Ishikawa (cell line): ENCODE results near the gene OR2H1.

Experiments
- CEBPB ChIP-seq: IDR thresholded peaks from 2 replicates; pipeline ENCODE4 v1.6.1; 2012
- CREB1 ChIP-seq: IDR thresholded peaks from 2 replicates; pipeline ENCODE4 v1.6.1; 2012; ENCODE audit warnings: low read depth
- EGR1 ChIP-seq: IDR thresholded peaks from 2 replicates; pipeline ENCODE4 v1.6.1; 2012
- EP300 ChIP-seq: IDR thresholded peaks from 2 replicates; pipeline ENCODE4 v1.6.1; 2012; ENCODE audit warnings: borderline replicate concordance
- FOXM1 ChIP-seq: IDR thresholded peaks from 2 replicates; pipeline ENCODE4 v1.6.1; 2012; ENCODE audit warnings: low read depth, borderline replicate concordance
- NFIC ChIP-seq: IDR thresholded peaks from 2 replicates; pipeline ENCODE4 v1.6.1; 2012
- RAD21 ChIP-seq: IDR thresholded peaks from 2 replicates; pipeline ENCODE4 v1.6.1; 2012; ENCODE audit warnings: low read depth
- TAF1 ChIP-seq: IDR thresholded peaks from 2 replicates; pipeline ENCODE4 v1.6.1; 2012; ENCODE audit warnings: low read depth, mild to moderate bottlenecking
- TCF12 ChIP-seq: IDR thresholded peaks from 2 replicates; pipeline ENCODE4 v1.6.1; 2012; ENCODE audit warnings: low read depth
- TEAD4 ChIP-seq: IDR thresholded peaks from 2 replicates; pipeline ENCODE4 v1.6.1; 2012
- YY1 ChIP-seq: IDR thresholded peaks from 2 replicates; pipeline ENCODE4 v1.6.1; 2012; ENCODE audit warnings: low read depth
- ZBTB7A ChIP-seq: IDR thresholded peaks from 2 replicates; pipeline ENCODE4 v1.6.1; 2012; ENCODE audit warnings: low read depth
- TF ChIP-seq, protein P1 (sequence below): IDR thresholded peaks from 2 replicates; pipeline ENCODE4 v1.6.1; 2012; ENCODE audit warnings: low read depth, mild to moderate bottlenecking
- TF ChIP-seq, protein P2 (sequence below): IDR thresholded peaks from 2 replicates; pipeline ENCODE4 v1.6.1; 2012
- TF ChIP-seq, protein P3 (sequence below): IDR thresholded peaks from 2 replicates; pipeline ENCODE4 v1.6.1; 2012

OR2H1 gene

DNA sequence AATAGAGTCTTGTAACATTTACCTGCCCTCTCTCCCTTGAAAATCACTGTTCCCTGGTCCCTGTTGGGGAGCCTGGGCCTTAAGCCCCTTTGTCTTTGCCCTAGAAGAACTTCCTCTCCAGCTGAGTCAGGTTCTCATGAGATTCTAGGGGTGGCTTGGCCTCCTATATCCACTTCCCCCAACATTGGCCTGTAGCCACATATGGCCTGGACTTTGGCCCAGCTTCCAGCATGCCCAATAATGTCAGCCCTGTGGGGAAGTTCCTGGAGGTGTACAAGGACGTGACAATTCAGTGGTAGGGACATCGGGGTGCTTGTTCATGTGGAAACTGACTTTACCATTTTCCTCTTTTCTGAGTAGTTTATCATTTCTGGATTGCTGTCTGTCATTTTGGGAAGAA lies 48.0 kb downstream of the OR2H1 start:
- TF ChIP-seq, protein P1, sequence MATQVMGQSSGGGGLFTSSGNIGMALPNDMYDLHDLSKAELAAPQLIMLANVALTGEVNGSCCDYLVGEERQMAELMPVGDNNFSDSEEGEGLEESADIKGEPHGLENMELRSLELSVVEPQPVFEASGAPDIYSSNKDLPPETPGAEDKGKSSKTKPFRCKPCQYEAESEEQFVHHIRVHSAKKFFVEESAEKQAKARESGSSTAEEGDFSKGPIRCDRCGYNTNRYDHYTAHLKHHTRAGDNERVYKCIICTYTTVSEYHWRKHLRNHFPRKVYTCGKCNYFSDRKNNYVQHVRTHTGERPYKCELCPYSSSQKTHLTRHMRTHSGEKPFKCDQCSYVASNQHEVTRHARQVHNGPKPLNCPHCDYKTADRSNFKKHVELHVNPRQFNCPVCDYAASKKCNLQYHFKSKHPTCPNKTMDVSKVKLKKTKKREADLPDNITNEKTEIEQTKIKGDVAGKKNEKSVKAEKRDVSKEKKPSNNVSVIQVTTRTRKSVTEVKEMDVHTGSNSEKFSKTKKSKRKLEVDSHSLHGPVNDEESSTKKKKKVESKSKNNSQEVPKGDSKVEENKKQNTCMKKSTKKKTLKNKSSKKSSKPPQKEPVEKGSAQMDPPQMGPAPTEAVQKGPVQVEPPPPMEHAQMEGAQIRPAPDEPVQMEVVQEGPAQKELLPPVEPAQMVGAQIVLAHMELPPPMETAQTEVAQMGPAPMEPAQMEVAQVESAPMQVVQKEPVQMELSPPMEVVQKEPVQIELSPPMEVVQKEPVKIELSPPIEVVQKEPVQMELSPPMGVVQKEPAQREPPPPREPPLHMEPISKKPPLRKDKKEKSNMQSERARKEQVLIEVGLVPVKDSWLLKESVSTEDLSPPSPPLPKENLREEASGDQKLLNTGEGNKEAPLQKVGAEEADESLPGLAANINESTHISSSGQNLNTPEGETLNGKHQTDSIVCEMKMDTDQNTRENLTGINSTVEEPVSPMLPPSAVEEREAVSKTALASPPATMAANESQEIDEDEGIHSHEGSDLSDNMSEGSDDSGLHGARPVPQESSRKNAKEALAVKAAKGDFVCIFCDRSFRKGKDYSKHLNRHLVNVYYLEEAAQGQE: no peak
- TF ChIP-seq FOXM1 (no peak), EGR1 (no peak), TAF1 (no peak), CREB1 (no peak)

GRCh38 chr6:29505808-29506207 lies 48.9 kb downstream of the OR2H1 start:
- no peak for TF ChIP-seq YY1
- TF ChIP-seq, protein P2, sequence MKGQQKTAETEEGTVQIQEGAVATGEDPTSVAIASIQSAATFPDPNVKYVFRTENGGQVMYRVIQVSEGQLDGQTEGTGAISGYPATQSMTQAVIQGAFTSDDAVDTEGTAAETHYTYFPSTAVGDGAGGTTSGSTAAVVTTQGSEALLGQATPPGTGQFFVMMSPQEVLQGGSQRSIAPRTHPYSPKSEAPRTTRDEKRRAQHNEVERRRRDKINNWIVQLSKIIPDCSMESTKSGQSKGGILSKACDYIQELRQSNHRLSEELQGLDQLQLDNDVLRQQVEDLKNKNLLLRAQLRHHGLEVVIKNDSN: no peak
- TF ChIP-seq NFIC: no peak
- no peak for TF ChIP-seq TCF12
- no peak for TF ChIP-seq CEBPB
- TF ChIP-seq, protein P1: no peak
- TF ChIP-seq ZBTB7A: no peak
- no peak for TF ChIP-seq FOXM1
- no peak for TF ChIP-seq EGR1
- no peak for TF ChIP-seq EP300
- TF ChIP-seq, protein P3, sequence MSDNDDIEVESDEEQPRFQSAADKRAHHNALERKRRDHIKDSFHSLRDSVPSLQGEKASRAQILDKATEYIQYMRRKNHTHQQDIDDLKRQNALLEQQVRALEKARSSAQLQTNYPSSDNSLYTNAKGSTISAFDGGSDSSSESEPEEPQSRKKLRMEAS: no peak
- no peak for TF ChIP-seq RAD21
- TF ChIP-seq TAF1: no peak

GRCh38 chr6:29506446-29507067 lies 49.6 kb downstream of the OR2H1 start:
- TF ChIP-seq TEAD4: no peak
- TF ChIP-seq ZBTB7A: no peak
- TF ChIP-seq, protein P2: no peak
- TF ChIP-seq CREB1: no peak
- TF ChIP-seq FOXM1: no peak
- TF ChIP-seq NFIC: no peak
- TF ChIP-seq EGR1: no peak
- TF ChIP-seq, protein P1: no peak
- TF ChIP-seq YY1: no peak
- TF ChIP-seq CEBPB: no peak
- no peak for TF ChIP-seq TAF1
- TF ChIP-seq EP300: no peak
- no peak for TF ChIP-seq TCF12
- TF ChIP-seq RAD21: no peak
- TF ChIP-seq, protein P3: no peak

- no peak for TF ChIP-seq EP300
- no peak for TF ChIP-seq EGR1
- no peak for TF ChIP-seq TAF1
- TF ChIP-seq, protein P3: no peak
- TF ChIP-seq NFIC: no peak
- no peak for TF ChIP-seq YY1
- TF ChIP-seq ZBTB7A: no peak
- TF ChIP-seq, protein P2: no peak
- TF ChIP-seq, protein P1: no peak
- TF ChIP-seq TEAD4: no peak
- TF ChIP-seq RAD21: no peak
- no peak for TF ChIP-seq TCF12
- TF ChIP-seq CREB1: no peak
- no peak for TF ChIP-seq CEBPB
- no peak for TF ChIP-seq FOXM1
Measured at GRCh38 chr6:29507319-29507718, 50.4 kb downstream of the OR2H1 start.
